Activated naive CD8-positive, alpha-beta T cell treated with anti-CD3 and anti-CD28 coated beads, Interleukin-2, amount 50 U/mL, for 24 hours (primary cell): ENCODE results near the gene ADH1B.
"Not testable (repeated sequence)": the region's sequence is repeated elsewhere in the genome, so short reads cannot be mapped to it uniquely, and the experiment has no call there.

Experiments used
- ATAC-seq: fragments of 150-1000 bp; cut with Tn5 transposase; one replicate; pipeline ENCODE4 v1.10.0; 2021
- DNase-seq: peaks from one replicate; pipeline ENCODE4 v3.0.0; 2021
- H3K27ac Mint-ChIP-seq: one replicate; pipeline ENCODE4 v1.8.0; 2021; ENCODE audit warnings: mild to moderate bottlenecking, mixed read lengths
- H3K27me3 Mint-ChIP-seq: one replicate; pipeline ENCODE4 v1.8.0; 2021; ENCODE audit warnings: mixed read lengths
- H3K36me3 Mint-ChIP-seq: one replicate; pipeline ENCODE4 v1.8.0; 2021; ENCODE audit warnings: low read depth, mixed read lengths
- H3K4me1 Mint-ChIP-seq: one replicate; pipeline ENCODE4 v1.8.0; 2021; ENCODE audit warnings: mixed read lengths
- H3K4me3 Mint-ChIP-seq: one replicate; pipeline ENCODE4 v1.8.0; 2021; ENCODE audit warnings: mild to moderate bottlenecking, moderate library complexity, mixed read lengths
- H3K9me3 Mint-ChIP-seq: one replicate; pipeline ENCODE4 v1.8.0; 2021; ENCODE audit warnings: mixed read lengths

ADH1B gene

DNA sequence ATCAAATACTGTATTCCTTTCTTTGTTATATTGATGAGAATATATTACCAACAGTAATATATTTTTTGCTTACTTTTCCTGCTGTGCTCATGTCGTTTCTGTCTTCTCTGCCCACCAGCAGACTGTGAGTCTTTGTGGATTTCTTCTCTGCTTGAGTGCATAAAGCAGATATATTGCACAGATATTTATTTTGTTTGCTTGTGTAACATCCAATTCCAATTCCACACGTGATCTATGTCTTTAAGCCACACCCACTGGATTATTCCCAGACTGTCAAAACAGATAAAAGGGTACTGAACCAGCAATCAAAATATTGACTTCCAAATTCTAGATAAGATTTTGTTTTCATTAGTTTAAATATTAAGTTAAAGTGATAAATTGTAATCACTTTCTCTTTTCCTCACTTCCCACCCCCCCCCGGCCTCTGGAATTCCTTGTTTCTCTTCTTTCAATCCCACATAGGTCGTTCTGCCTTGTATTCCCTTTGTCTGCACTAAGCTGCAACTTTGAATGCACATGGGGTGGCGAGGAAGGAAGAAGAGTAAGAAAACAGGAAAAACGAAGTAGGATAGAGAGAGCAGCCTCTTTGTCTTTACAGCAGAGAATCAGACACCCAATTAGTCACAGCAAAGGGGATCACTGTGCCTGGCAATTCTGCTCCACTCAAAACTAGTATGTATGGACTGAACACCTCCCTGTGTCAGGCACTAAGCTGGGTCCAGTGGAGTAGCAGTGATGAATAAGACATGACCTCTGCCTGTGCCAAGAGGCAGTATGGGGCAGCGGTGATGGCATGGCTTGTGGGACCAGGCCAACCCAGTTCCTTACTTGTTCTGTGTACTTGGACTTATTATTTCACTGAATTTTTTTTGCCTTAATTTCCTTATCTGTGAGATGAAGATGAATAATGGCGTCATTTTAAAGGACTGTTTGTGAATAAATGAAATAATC, at the start of gene ADH1B:
Gene ADH1B (minus strand): TSS at position 161 of the 951 bp plus-strand sequence. CDS start 70 bp downstream, at position 91.
- no peaks in the 10 kb centered on the region for H3K36me3 Mint-ChIP-seq
- H3K27me3 Mint-ChIP-seq: peaks cover 3% of the 10 kb centered on the region
- no peak within 1 kb of the TSS for H3K27ac Mint-ChIP-seq
- ATAC-seq: no peak
- no peaks in the 10 kb centered on the region for H3K4me1 Mint-ChIP-seq
- no peaks in the 10 kb centered on the region for H3K9me3 Mint-ChIP-seq
- no peak within 1 kb of the TSS for H3K4me3 Mint-ChIP-seq
- no peak for DNase-seq

DNA sequence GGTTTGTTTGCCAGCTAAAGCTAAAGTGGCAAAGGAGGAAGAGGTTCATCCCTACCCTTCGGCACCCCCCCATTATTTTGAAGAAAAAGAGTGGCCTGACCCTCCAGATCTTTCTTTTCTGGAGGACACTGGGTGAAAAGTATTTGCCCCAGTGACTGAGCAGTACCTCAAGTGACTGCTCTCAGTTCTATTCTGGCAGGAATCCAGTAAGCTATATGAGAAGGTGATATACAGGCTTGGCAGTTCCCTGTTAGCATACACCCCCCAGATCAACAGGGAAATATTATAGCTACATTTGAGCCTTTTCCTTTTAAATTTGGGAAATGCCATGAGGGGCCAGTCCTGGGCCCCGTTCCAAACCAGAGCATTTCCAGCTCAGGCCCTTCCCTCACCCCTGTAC, 46.6 kb upstream of the ADH1B start:
- not testable (repeated sequence) for H3K4me3 Mint-ChIP-seq, H3K4me1 Mint-ChIP-seq, DNase-seq, H3K27ac Mint-ChIP-seq, H3K36me3 Mint-ChIP-seq, H3K27me3 Mint-ChIP-seq, H3K9me3 Mint-ChIP-seq, ATAC-seq

DNA sequence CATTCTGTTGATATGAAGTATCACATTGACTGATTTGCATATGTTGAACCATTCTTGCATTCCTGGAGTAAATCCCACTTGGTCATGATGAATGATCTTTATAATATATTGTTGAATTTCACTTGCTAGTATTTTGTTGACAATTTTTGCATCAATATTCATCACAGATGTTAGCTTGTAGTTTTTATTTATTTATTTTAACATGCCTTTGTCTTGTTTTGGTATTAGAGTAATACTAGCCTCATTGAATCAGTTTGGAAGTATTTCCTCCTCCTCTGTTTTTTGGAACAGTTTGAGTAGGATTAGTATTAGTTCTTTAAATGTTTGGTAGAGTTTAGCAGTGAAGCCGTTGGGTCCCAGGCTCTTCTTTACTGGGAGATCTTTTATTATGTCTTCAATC, 45.3 kb upstream of the ADH1B start:
- Mint-ChIP-seq H3K27me3 (peaks cover 5% of the 10 kb centered on the region), H3K27ac (no peak overlapping the region), H3K9me3 (peaks cover 5% of the 10 kb centered on the region), H3K4me1 (no peaks in the 10 kb centered on the region), H3K36me3 (no peaks in the 10 kb centered on the region), H3K4me3 (no peak overlapping the region)
- DNase-seq: no peak
- ATAC-seq: no peak

DNA sequence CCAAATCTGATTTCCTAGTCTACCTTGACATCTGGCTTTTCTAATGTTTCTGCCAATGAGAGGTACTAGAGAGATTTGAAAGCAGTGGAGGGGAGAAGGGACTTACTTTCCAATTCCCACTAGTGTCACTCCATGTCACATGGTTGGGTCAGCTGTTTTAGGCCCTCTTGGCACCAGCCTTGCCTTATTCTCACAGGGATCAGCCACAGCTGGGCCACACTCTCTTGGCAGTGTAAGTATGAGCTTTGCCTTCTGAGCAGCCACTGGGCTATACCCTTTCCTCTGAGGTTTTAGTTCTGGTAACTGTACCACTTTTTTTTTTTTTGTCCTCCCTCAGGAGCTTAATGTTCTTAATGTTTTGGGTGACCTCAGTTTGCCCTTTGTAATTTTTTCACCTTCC, 41.6 kb upstream of the ADH1B start:
- no peak overlapping the region for H3K4me3 Mint-ChIP-seq
- peaks cover 5% of the 10 kb centered on the region for H3K9me3 Mint-ChIP-seq
- H3K27ac Mint-ChIP-seq: no peak overlapping the region

DNA sequence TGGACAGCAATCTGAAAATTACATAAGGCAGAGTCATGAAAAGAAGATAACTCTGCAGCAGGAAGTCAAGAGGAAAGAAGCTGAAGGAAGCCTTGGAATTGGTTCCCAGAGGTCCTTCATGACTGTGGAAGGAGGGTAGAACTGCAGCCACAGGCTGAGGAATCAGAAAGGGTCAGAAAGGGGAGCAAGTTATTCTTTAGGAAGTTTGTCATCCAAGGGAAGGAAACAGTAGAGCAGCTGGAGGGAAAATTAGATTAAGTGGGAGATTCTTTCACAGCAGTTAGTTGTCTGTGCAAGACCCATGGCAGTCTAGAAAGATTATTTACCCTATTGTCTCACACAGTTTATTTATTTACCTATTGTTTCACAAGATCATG, 40.7 kb upstream of the ADH1B start:
- DNase-seq (no peak), ATAC-seq (no peak)
- Mint-ChIP-seq H3K4me3 (no peak overlapping the region), H3K9me3 (peaks cover 5% of the 10 kb centered on the region), H3K36me3 (no peaks in the 10 kb centered on the region), H3K27ac (no peak overlapping the region), H3K27me3 (peaks cover 3% of the 10 kb centered on the region), H3K4me1 (no peaks in the 10 kb centered on the region)

More for the DNA sequence above, 41.6 kb upstream of the ADH1B start:
- H3K27me3 Mint-ChIP-seq: peaks cover 5% of the 10 kb centered on the region
- H3K4me1 Mint-ChIP-seq: no peaks in the 10 kb centered on the region
- H3K36me3 Mint-ChIP-seq: no peaks in the 10 kb centered on the region
- DNase-seq (no peak), ATAC-seq (no peak)

DNA sequence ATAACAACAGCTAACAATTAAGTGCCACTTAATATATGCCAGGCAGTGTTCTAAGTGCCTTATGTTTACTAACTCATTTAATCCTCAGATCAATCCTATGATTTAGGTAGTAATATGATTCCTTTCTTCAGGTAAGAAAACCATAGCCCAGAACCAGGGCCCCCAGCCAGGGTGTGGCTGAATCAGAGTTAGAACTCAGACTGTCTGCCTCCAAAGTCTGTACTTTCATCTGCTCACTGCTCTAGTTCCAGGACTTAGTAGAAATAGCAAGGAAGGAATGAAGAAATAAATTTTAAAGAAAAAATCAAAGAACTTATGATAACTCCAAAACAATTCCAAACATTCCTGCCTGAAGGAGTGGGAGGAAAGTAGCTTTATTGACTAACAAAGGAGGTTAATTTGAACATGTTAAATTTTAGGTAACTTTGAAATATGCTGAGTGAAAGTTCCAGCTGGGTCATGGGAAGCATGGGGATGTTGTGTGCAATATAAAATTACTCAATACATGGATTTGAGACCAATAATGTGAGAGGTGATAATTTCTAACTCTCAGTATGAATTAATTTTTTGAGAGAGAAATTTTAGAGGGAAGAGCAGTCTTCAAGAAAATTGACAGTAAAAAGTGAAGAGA, 40.2 kb upstream of the ADH1B start:
- Mint-ChIP-seq H3K9me3 (peaks cover 5% of the 10 kb centered on the region), H3K36me3 (no peaks in the 10 kb centered on the region), H3K4me1 (peaks cover 3% of the 10 kb centered on the region), H3K27ac (no peak overlapping the region), H3K4me3 (no peak overlapping the region), H3K27me3 (peaks cover 3% of the 10 kb centered on the region)
- ATAC-seq (no peak), DNase-seq (no peak)

DNA sequence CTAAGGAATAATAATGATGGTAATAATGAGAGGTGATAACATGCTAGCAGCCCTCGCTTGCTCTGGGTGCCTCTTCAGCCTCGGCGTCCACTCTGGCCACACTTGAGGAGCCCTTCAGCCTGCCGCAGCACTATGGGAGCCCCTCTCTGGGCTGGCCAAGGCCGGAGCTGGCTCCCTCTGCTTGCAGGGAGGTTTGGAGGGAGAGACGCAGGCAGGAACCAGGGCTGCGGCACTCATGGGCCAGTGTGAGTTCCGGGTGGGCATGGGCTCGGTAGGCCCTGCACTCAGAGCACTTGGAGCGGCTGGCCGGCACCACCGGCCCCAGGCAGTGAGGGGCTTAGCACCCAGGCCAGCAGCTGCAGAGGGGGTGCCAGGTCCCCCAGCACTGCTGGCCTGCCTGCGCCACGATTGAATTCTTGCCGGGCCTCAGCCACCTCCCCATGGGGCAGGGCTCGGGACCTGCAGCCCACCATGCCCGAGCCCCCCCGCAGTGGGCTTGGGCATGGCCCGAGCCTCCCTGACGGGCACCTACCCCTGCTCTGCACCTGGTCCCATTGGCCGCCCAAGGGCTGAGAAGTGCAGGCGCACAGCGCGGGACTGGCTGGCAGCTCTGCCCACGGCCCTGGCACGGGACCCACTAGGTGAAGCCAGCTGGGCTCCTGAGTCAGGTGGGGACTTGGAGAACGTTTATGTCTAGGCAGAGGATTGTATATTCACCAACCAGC, 38.4 kb upstream of the ADH1B start:
- DNase-seq (no peak), ATAC-seq (no peak)
- Mint-ChIP-seq H3K36me3 (no peaks in the 10 kb centered on the region), H3K27ac (no peak overlapping the region), H3K9me3 (no peaks in the 10 kb centered on the region), H3K4me3 (no peak overlapping the region), H3K4me1 (peaks cover 8% of the 10 kb centered on the region), H3K27me3 (no peaks in the 10 kb centered on the region)

DNA sequence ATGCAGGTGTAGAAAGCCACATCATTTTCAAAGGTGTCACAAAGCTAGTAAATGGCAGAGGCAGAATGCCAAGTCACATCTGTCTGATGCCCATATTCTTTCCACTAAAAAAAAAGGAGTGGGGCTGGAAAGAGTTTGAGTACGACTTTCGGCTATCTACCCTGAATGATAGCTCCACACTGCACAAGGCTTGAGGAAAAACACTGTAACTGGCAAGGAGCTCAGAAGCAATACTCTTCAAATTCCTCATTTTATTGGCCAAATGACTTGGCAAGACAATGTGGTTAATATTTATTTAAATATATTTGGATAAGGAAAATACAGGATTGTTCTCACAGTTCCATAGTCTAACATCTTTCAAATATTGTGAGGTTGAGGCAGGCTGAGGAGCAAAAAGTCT, 36.7 kb upstream of the ADH1B start:
- no peak for ATAC-seq

DNA sequence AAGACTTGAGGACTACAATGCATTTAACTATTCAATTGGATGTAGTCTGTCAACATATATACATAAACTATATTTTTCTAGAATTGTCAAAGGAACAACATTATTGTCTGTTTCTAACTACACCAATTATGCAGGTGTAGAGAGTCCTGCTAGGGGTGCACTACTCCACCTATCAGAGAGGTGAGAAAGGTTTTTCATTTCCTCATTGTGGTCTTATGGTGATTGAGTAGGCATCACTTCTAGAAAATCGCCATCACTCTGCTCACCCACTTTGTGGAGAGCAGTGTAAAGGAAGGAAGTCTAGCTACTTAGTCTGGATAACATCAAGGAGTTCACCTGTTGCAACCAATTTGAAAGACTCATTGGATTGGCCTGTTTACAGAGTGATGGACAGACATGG, 35.8 kb upstream of the ADH1B start:
- H3K27ac Mint-ChIP-seq: no peak overlapping the region

More for the DNA sequence above, 36.7 kb upstream of the ADH1B start:
- H3K27me3 Mint-ChIP-seq: no peaks in the 10 kb centered on the region
- H3K9me3 Mint-ChIP-seq: peaks cover 5% of the 10 kb centered on the region
- no peak for DNase-seq
- no peak overlapping the region for H3K27ac Mint-ChIP-seq
- H3K4me1 Mint-ChIP-seq: peaks cover 8% of the 10 kb centered on the region
- no peaks in the 10 kb centered on the region for H3K36me3 Mint-ChIP-seq
- no peak overlapping the region for H3K4me3 Mint-ChIP-seq

DNA sequence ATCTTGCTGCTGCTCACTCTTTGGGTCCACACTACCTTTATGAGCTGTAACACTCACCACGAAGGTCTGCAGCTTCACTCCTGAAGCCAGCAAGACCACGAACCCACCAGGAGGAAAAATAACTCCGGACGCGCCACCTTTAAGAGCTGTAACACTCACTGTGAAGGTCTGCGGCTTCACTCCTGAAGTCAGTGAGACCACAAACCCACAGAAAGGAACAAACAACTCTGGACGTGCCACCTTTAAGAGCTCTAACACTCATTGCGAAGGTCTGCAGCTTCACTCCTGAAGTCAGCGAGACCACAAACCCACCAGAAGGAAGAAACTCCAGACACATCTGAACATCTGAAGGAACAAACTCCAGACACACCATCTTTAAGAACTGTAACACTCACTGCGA, 34.9 kb upstream of the ADH1B start:
- not testable (repeated sequence) for H3K4me3 Mint-ChIP-seq, H3K27ac Mint-ChIP-seq, ATAC-seq, H3K4me1 Mint-ChIP-seq, DNase-seq, H3K9me3 Mint-ChIP-seq, H3K36me3 Mint-ChIP-seq, H3K27me3 Mint-ChIP-seq

More for the DNA sequence above, 35.8 kb upstream of the ADH1B start:
- Mint-ChIP-seq H3K36me3 (no peaks in the 10 kb centered on the region), H3K4me1 (peaks cover 8% of the 10 kb centered on the region), H3K9me3 (peaks cover 5% of the 10 kb centered on the region), H3K27me3 (no peaks in the 10 kb centered on the region), H3K4me3 (no peak overlapping the region)
- DNase-seq: no peak
- ATAC-seq: no peak

DNA sequence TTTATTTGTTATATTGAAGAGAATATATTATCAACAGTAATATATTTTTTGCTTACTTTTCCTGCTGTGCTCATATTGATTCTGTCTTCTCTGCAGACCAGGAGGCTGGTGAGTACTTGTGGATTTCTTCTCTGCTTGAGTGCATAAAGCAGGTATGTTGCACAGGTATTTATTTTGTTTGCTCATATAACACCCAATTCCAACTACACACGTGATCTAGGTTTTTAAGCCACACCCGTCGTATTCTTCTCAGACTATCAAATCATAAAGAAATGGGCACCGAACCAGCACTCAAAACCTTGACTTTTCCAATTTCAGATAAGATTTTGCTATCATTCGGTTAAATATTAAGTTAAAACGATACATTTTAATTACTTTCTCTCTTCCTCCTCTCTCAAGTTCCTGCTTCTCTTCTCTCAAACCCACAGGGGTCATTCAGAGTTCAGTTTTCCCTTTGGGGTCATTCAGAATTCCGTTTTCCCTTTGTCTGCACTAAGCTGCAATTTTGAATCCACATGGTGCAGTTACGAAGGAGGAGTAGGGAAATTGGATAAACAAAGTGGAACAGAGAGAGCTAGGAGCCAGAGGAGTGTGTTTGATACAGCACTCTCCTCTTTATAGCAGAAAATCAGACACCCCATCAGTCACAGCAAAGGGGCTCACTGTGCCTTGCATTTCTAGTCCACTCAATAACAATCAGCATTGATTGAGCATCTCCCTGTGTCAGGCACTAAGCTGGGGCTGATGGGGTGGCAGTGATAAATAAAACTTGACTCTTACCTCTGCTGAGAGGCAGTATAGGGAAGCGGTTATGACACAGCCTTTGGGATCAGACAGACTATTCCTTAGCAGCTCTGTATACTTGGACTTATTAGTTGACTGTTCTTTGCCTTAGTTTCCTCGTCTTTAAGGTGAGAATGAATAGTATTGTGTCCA, 31.7 kb upstream of the ADH1B start, which contains the start of gene ADH1C:
Gene ADH1C (minus strand): TSS at position 145 of the 936 bp plus-strand sequence. CDS start 71 bp downstream, at position 74.
- Mint-ChIP-seq H3K9me3 (peaks cover 5% of the 10 kb centered on the region), H3K27me3 (no peaks in the 10 kb centered on the region), H3K4me3 (no peak within 1 kb of the TSS), H3K36me3 (no peaks in the 10 kb centered on the region), H3K4me1 (peaks cover 8% of the 10 kb centered on the region), H3K27ac (no peak within 1 kb of the TSS)
- no peak for ATAC-seq
- no peak for DNase-seq

DNA sequence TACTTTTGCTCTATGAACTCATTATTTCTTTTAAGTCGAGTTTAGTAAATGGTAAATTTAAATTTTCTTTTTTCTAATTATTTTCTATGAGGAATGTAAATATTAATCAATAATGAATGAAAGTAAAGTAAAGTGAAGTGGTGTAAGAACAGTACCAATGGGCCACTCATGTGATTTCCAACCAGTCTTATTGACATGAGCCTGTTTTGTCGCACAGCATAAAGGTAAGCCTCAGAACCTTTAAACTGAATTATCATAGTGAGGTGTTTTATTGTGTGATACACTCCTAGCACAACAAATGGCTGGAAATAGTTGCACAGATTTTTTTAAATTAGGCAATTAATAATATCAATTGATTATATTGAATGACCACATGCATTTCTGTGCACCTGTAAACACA, 30.3 kb upstream of the ADH1B start:
- no peak for DNase-seq
- no peak for ATAC-seq
- H3K27ac Mint-ChIP-seq: no peak overlapping the region
- H3K36me3 Mint-ChIP-seq: no peaks in the 10 kb centered on the region
- no peak overlapping the region for H3K4me3 Mint-ChIP-seq
- no peaks in the 10 kb centered on the region for H3K27me3 Mint-ChIP-seq
- peaks cover 5% of the 10 kb centered on the region for H3K9me3 Mint-ChIP-seq
- H3K4me1 Mint-ChIP-seq: peaks cover 6% of the 10 kb centered on the region

DNA sequence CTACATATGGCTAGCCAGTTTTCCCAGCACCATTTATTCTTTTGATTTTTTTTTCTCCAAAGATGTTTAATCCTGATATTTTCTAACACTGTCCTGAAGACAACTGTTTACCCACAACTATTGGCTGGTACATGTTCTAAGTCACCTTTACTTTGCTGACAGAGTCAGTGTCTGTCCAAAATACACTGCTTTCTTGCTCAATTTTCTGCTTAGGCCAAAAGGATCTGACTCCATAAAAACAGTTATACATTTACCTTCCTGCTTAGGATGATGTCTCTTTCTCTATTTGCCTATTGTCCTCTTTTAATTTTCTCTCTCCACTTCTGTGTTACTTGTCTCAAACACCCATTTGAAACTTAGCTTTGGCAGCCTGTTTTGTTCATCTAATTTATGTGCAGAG, 28.1 kb upstream of the ADH1B start:
- DNase-seq: no peak
- H3K27me3 Mint-ChIP-seq: no peaks in the 10 kb centered on the region
- no peak for ATAC-seq
- H3K9me3 Mint-ChIP-seq: peaks cover 5% of the 10 kb centered on the region
- H3K36me3 Mint-ChIP-seq: no peaks in the 10 kb centered on the region
- H3K4me1 Mint-ChIP-seq: no peaks in the 10 kb centered on the region
- H3K4me3 Mint-ChIP-seq: no peak overlapping the region
- no peak overlapping the region for H3K27ac Mint-ChIP-seq

DNA sequence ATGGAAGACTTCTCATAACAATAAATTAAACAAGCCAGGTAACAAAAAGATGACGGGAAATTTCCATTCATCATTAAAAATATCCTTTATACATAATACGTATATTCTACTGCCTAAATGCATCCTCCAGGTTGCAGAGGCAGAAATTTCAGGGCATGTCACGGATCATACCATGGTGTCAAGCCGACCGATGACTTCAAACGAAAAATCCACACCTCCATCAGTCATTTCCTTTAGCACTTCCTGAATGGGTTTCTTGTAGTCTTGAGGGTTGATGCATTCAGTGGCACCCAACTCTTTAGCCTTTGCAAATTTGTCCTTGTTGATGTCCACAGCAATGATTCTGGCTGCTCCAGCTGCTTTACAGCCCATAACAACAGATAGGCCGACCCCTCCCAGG, 21.4 kb upstream of the ADH1B start:
- H3K4me1 Mint-ChIP-seq, H3K36me3 Mint-ChIP-seq, H3K9me3 Mint-ChIP-seq, H3K27ac Mint-ChIP-seq, H3K4me3 Mint-ChIP-seq, DNase-seq, H3K27me3 Mint-ChIP-seq, ATAC-seq: not testable (repeated sequence)
